SHP77 (cell line): ENCODE data around the gene SPNS2.

ENCODE experiments used
- DNase-seq, 2 experiments: peaks; one replicate each; lab custom pipeline; 2025; lab: John Stamatoyannopoulos, UW

The SPNS2 gene

DNA sequence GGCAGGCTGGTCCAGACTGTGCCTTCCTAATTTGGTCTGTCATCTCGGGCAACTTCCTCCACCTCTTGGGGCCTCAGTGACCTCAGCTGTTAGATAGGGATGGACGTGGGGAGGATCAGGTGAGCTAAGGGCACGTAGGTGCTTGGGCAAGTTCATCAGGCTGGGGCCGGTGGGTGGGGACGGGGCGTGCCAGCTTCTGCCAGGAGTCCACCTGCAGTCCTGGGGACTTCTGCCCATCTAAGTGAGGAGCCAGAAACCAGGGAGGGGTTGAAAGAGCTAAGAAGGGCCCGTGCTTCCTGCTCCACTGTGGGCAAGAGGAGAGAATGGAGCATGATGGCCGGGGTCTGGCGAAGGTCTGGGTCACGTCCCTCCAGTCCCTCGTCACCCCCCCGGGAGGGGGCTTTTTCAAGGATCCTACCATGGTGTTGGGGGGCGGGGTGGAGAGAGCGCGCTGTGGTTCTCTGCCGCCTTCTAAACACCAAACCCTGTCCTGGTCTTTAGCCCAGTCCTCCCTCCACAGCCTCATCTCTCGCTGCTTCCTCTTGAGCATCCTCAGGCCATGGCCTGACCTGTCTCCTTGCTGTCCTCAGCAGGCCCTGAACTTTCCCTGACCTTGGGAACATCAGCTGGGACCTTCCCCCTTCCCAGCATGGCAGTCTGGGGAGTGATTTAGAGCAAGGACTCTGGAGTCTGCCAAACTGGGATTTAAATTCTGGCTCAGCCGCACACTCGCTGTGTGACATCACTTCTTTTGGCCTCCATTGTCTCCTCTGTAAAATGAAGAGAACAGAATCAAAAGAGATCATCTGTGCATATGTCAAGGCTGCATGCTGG, 21.6 kb downstream of the SPNS2 start:
- DNase-seq = no peak

DNA sequence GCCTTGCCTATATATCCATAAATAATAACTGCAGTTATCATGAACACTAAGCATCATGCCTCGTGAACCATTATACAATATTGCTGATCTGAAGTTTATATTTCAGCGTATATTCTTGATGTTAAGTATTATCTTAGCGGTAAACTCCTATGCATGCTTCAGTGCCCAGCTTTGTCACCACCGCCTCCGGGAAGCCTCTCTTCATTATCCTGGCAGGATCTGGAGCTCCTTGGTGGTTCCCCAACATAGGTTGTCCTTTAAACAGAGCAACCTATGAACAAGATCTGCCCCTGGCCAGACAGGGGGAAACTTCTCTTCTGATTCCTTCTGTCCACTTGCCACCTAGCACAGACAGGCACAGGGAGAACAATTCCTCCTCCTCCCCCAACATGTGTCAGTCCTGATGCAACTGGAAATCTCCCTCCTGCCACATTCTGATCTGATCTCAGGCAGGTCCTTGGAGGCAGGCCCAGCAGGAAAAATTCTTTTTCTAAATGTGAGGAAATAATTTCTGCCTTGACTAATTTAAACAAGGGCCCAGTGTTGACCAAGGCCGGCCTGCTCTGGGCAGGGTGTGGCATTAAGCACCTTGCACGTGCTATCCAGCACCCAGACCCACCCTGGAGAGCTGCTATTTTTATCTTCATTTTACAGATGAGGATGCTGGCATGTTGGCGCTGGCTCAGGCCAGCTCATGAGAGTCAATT, 22.4 kb downstream of the SPNS2 start:
- no peak for DNase-seq

DNA sequence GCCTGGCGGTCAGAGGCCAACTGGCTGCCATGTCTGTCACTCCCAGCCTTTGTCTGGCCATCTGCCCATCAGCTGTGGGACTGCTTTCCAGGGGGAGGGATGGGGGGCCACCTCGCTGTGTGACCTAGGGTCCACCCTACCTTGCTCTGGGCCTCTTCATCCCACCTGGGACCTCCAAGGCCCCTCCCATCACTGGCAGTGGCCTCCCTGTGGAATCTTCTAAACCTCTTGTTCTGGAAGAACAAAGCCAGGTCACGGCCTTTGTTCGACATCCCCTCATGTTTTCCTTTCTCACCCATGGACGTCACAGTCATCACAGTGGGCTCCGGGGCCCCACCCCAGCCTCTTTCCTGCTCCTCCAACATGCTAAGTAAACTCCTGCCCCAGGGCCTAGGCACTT, 24.0 kb downstream of the SPNS2 start:
- no peak for DNase-seq

- DNase-seq = no peak
Observed at GRCh38 chr17:4523946-4524345, 25.3 kb downstream of the SPNS2 start.

- DNase-seq = no peak
Observed at GRCh38 chr17:4525691-4526397, 27.2 kb downstream of the SPNS2 start.

- DNase-seq = no peak
Observed at GRCh38 chr17:4527134-4527533, 28.5 kb downstream of the SPNS2 start.

DNA sequence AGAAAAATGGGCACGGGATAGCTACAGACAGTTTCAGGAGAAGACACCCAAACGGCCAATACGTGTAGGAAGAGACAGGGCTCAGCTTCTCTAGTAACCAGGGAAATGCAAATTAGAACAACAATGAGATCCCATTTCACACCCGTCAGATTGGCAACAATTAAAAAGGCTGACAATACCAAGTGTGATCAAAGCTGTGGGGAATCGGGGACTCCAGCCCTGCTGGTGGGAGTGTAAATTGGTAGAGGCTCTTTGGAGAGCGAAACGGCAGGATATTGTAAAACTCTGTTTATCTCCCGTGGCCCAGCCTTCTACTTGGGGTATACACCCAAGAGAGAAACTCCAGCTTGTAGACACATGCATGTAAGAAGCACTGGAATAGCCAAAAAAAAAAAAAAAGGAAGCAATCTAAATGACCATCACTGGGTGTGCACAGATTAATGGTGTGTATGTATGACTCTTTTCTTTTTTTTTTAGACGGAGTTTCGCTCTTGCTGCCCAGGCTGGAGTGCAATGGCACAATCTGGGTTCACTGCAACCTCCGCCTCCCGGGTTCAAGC, 29.0 kb downstream of the SPNS2 start:
- DNase-seq = no peak

GRCh38 chr17:4529533-4530152, 31.0 kb downstream of the SPNS2 start:
- no peak for DNase-seq

- no peak for DNase-seq
Observed at GRCh38 chr17:4530799-4531730, 32.4 kb downstream of the SPNS2 start.

GRCh38 chr17:4531988-4532736, 33.5 kb downstream of the SPNS2 start:
- no peak for DNase-seq

DNA sequence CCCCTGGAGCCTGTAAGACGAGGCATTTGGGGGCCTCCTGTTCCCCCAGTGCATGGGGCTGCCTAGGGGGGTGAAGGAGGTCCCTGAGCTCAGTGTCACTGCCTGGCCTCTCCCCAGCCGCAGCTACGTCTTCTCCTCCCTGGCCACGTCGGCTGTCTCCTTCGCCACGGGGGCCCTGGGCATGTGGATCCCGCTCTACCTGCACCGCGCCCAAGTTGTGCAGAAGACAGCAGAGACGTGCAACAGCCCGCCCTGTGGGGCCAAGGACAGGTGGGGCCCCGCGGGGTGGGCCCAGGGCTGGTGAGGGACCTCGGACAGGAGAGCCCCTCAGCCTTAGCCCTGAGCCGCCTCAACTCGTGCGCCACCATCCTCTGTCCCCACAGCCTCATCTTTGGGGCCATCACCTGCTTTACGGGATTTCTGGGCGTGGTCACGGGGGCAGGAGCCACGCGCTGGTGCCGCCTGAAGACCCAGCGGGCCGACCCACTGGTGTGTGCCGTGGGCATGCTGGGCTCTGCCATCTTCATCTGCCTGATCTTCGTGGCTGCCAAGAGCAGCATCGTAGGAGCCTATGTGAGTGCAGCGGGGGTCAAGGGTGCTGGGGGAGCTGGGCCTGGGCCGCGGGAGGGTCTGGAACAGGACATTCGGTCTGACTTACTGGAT, 34.3 kb downstream of the SPNS2 start:
- no peak for DNase-seq

DNA sequence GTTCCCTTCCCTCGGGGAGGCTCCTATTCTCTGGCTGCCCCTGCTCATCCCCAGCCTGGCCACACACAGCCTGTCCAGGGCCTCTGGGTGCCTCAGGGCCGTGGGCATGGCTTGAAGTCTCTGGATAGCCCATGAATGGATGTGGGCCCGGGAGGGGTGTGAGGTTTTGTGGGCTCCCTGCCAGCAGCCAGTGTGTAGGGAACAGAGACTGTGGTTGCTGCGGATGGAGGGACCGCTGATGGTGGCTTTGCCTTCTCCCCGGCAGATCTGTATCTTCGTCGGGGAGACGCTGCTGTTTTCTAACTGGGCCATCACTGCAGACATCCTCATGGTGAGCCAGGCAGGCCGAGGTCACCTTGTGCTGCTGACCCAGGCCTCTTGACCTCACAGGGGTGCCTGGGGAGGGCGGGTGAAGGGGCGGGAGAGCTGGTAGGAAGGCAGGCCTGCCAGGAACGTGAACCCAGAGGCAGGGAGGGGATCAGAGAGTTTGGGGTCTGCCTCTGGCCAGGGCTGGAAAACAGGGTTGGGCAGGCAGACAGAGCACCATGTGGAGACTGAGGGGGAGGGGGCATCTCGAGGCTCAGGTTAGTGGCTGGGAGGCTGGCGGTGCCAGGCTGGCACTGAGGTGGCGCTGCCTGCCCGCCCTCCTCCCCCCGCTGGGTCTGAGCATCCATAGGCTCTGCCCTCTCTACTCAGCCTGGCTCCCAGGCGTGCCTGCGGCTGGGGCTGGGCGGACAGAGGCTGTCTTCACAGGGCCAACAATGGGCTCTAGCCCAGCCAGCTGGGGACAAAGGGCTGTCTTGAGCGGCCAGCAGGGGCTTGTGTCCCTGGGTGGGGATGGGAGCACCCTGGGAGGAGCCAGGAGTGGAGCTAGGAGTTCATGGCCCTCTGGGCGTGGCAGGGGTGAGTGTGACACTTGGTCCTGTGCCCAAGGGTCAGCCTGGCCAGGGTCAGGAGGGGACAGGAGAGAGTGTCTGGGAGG, 35.1 kb downstream of the SPNS2 start:
- DNase-seq = peak in 1 of 2 experiments; percentile 38

DNA sequence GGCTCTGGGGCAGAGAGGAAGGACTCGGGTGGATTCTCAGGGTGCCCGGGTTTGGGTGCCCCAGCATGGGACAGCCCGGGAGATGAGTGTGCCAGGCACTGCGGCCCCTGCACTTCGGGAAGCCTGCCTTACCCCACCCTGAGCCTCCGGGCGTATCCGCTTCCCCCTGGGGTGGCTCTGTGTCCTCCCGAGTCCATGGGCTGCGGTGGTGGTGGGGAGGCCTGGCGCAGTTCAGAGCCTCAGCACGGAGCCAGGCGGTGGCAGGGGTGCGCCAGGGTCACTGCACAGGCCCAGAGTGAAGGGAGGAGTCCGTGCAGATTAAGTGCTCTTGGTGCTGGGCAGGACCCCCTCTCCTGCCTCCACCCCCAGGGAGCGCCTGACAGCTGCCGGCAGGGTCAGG, 35.8 kb downstream of the SPNS2 start:
- DNase-seq = no peak

GRCh38 chr17:4534928-4535666, 36.4 kb downstream of the SPNS2 start:
- no peak for DNase-seq

- no peak for DNase-seq
Observed at GRCh38 chr17:4535667-4536258, 37.1 kb downstream of the SPNS2 start.

- no peak for DNase-seq
Observed at GRCh38 chr17:4536259-4536741, 37.6 kb downstream of the SPNS2 start.

- DNase-seq = no peak
Observed at GRCh38 chr17:4536742-4537411, 38.2 kb downstream of the SPNS2 start.
